Glomerular visceral epithelial cell (primary cell): ENCODE measurements around the gene GPR119.
"Not testable (repeated sequence)": the region's sequence is repeated elsewhere in the genome, so short reads cannot be mapped to it uniquely, and the experiment has no call there.

Experiments
- DNase-seq: peaks from one replicate; pipeline ENCODE4 v3.0.0-alpha.2; 2016; ENCODE audit errors: extremely low spot score

GPR119 gene

GRCh38 chrX:130385520-130385919 lies at the start of gene GPR119:
TSS of gene GPR119 (minus strand) at chrX:130385674. CDS start at chrX:130385447, 227 bp downstream.
- no peak for DNase-seq

GRCh38 chrX:130429236-130429635 lies 43.8 kb upstream of the GPR119 start:
- not testable (repeated sequence) for DNase-seq

- no peak for DNase-seq
These were observed 41.1 kb upstream of the GPR119 start for GRCh38 chrX:130426531-130426930.

GRCh38 chrX:130419263-130419662 lies 33.8 kb upstream of the GPR119 start:
- no peak for DNase-seq

- no peak for DNase-seq
These were observed 33.3 kb upstream of the GPR119 start for GRCh38 chrX:130418740-130419139.

- no peak for DNase-seq
These were observed 32.6 kb upstream of the GPR119 start for GRCh38 chrX:130418066-130418465.

GRCh38 chrX:130416785-130417184 lies 31.3 kb upstream of the GPR119 start:
- DNase-seq: no peak

- no peak for DNase-seq
These were observed 29.7 kb upstream of the GPR119 start for GRCh38 chrX:130415201-130415600.

- no peak for DNase-seq
These were observed 29.3 kb upstream of the GPR119 start for GRCh38 chrX:130414800-130415199.

GRCh38 chrX:130413415-130413814 lies 27.9 kb upstream of the GPR119 start:
- DNase-seq: no peak

GRCh38 chrX:130402208-130402684 lies 16.8 kb upstream of the GPR119 start:
- no peak for DNase-seq

GRCh38 chrX:130401415-130402207 lies 16.1 kb upstream of the GPR119 start, which contains the start of gene RBMX2:
TSS of gene RBMX2 (plus strand) at chrX:130401987. CDS start at chrX:130402033, 46 bp downstream.
- peak; percentile 78 for DNase-seq

GRCh38 chrX:130395341-130395740 lies 9.9 kb upstream of the GPR119 start:
- DNase-seq: no peak

GRCh38 chrX:130393451-130394074 lies 8.1 kb upstream of the GPR119 start:
- peak; percentile 39 for DNase-seq

GRCh38 chrX:130386408-130386808 lies 934 bp upstream of the GPR119 start:
- no peak for DNase-seq

GRCh38 chrX:130378024-130378669 lies 7.3 kb downstream of the GPR119 start:
- DNase-seq: no peak

- no peak for DNase-seq
These were observed 9.4 kb downstream of the GPR119 start for GRCh38 chrX:130376077-130376476.

- not testable (repeated sequence) for DNase-seq
These were observed 33.4 kb downstream of the GPR119 start for GRCh38 chrX:130352050-130352449.

- DNase-seq: no peak
These were observed 33.9 kb downstream of the GPR119 start for GRCh38 chrX:130351567-130351966.

GRCh38 chrX:130347321-130347720 lies 38.2 kb downstream of the GPR119 start:
- DNase-seq: no peak

- no peak for DNase-seq
These were observed 42.1 kb downstream of the GPR119 start for GRCh38 chrX:130343411-130343810.

- no peak for DNase-seq
These were observed 45.2 kb downstream of the GPR119 start for GRCh38 chrX:130340271-130340670.
